Thyroid gland (tissue), 4 donors: ENCODE measurements around the gene PRDX5.

Experiments used
- POLR2A ChIP-seq, 2 donors: fragments of 450-650 bp; IDR thresholded peaks; one replicate each; pipeline ENCODE4 v1.6.1; 2017; ENCODE audit warnings: antibody characterized with exemption in 2 of 2, mild to moderate bottlenecking in 2 of 2, moderate library complexity in 1 of 2
- TF ChIP-seq, protein P1 (sequence below), 6 experiments: fragments of 200-600 bp in 3 of 6; fragments of 450-650 bp in 3 of 6; sonication (generic) in 3 of 6; IDR thresholded peaks; one replicate each; pipeline ENCODE4 v1.5.1; 2016 to 2019; ENCODE audit warnings: antibody characterized with exemption in 6 of 6, mild to moderate bottlenecking in 2 of 6, inconsistent platforms in 1 of 6, moderate library complexity in 1 of 6

GRCh38 chr11:64322925-64323260 lies 5.0 kb downstream of the PRDX5 start:
- no peak for TF ChIP-seq POLR2A (IDR thresholded peaks at IDR 0.05)
- TF ChIP-seq, protein P1, sequence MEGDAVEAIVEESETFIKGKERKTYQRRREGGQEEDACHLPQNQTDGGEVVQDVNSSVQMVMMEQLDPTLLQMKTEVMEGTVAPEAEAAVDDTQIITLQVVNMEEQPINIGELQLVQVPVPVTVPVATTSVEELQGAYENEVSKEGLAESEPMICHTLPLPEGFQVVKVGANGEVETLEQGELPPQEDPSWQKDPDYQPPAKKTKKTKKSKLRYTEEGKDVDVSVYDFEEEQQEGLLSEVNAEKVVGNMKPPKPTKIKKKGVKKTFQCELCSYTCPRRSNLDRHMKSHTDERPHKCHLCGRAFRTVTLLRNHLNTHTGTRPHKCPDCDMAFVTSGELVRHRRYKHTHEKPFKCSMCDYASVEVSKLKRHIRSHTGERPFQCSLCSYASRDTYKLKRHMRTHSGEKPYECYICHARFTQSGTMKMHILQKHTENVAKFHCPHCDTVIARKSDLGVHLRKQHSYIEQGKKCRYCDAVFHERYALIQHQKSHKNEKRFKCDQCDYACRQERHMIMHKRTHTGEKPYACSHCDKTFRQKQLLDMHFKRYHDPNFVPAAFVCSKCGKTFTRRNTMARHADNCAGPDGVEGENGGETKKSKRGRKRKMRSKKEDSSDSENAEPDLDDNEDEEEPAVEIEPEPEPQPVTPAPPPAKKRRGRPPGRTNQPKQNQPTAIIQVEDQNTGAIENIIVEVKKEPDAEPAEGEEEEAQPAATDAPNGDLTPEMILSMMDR (IDR thresholded peaks at IDR 0.05): no peak
